Astrocyte (in vitro differentiated cells and primary cell): Measurements from ENCODE around the gene GHRL.

Experiments used
- EZH2 ChIP-seq: IDR thresholded peaks from 2 replicates; pipeline ENCODE4 v1.6.1; 2012; ENCODE audit warnings: mild to moderate bottlenecking, low read length, inconsistent platforms; ENCODE audit not compliant: insufficient read depth
- TF ChIP-seq, protein P1 (sequence below): IDR thresholded peaks from 2 replicates; pipeline ENCODE4 v1.5.1; 2011; ENCODE audit warnings: low read depth, mild to moderate bottlenecking, inconsistent platforms, low read length, moderate library complexity; ENCODE audit not compliant: insufficient read depth

DNA sequence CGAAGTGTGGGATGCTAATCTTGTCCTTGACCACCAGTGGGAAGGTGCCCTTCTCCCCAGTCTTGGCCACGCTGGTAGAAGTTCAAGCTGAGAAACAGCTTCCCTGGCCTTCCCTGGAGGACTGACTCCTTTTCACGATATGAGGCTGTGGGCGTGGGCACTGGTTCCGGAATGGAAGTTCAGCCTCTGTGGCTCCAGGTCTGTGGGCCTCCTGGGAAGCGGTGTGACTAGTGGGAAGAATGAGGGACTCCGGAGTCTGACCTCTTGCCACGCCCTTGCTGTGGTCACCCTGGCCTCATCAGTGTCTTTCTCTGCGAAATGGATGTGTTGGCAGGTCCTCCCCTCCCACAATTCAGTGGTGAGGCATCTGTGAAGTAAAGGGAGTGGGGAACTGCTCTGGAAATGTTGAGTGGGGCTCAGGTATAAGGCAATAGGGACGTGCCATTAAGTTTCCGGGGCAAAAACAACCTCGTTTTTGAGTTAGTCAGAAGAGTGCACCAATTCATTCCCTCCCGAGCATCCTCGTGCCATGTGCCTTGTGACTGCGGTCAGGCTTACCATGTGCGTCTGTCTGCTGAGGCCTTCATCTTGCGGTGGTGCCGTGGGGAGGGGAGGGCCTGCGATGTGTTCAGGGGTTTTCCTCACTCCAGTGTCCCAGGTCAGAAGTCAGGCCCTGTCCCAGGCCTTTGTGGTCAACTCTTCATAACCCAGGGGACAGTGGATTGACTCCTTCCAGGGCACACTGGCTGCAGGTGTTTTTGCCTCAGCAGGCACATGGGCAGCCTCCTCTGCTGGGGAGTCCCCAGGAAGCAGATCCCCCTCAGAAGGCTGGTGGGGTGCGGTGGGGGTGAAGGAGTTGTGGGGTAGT is 40.0 kb upstream of the GHRL start:
- TF ChIP-seq, protein P1, sequence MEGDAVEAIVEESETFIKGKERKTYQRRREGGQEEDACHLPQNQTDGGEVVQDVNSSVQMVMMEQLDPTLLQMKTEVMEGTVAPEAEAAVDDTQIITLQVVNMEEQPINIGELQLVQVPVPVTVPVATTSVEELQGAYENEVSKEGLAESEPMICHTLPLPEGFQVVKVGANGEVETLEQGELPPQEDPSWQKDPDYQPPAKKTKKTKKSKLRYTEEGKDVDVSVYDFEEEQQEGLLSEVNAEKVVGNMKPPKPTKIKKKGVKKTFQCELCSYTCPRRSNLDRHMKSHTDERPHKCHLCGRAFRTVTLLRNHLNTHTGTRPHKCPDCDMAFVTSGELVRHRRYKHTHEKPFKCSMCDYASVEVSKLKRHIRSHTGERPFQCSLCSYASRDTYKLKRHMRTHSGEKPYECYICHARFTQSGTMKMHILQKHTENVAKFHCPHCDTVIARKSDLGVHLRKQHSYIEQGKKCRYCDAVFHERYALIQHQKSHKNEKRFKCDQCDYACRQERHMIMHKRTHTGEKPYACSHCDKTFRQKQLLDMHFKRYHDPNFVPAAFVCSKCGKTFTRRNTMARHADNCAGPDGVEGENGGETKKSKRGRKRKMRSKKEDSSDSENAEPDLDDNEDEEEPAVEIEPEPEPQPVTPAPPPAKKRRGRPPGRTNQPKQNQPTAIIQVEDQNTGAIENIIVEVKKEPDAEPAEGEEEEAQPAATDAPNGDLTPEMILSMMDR: no peak
- TF ChIP-seq EZH2: no peak
